H1 (cell line): Measurements from ENCODE around the gene AZI2. TPM values are rescaled to one million over a fixed set of nuclear protein-coding genes. Genes with fewer than 3 reads are reported as not detected.

Experiments
- CTCF ChIA-PET: fragments of 300-600 bp; sonication (Branson Sonifier 250); formaldehyde crosslinking; loops from one replicate; lab custom pipeline; 2021; ENCODE audit not compliant: partially characterized antibody; lab: Charles Lee
- POLR2A ChIA-PET: fragments of 300-600 bp; sonication (Branson Sonifier 250); formaldehyde crosslinking; loops from one replicate; lab custom pipeline; 2021; ENCODE audit warnings: inconsistent platforms; ENCODE audit not compliant: partially characterized antibody; lab: Charles Lee
- DNase-seq, 2 experiments: peaks; one replicate each; pipeline versions ENCODE4 v3.0.0 to v3.0.0-alpha.2; 2010 to 2022; ENCODE audit warnings: low spot score in 2 of 2, low read depth in 1 of 2, mixed read lengths in 1 of 2
- FAIRE-seq: peaks from 2 replicates; lab custom pipeline; 2011; peaks lifted over from hg19 to GRCh38; lab: Jason Lieb, UNC
- H2AFZ ChIP-seq: 2 replicates; pipeline ENCODE4 v1.8.1; 2012; ENCODE audit warnings: low read length, inconsistent platforms
- H2AK5ac ChIP-seq: 2 replicates; pipeline ENCODE4 v1.6.1; 2013; ENCODE audit warnings: low read depth, low read length
- H2BK120ac ChIP-seq: replicated peaks from 2 replicates; pipeline ENCODE3; 2013; ENCODE audit warnings: low read depth, low read length, inconsistent platforms
- H2BK12ac ChIP-seq: 2 replicates; pipeline ENCODE4 v1.6.1; 2013; ENCODE audit warnings: low read depth, low read length
- H2BK15ac ChIP-seq: 2 replicates; pipeline ENCODE4 v1.6.1; 2013; ENCODE audit warnings: low read length
- H2BK20ac ChIP-seq: 2 replicates; pipeline ENCODE4 v1.6.1; 2013; ENCODE audit warnings: low read length
- H2BK5ac ChIP-seq: 2 replicates; pipeline ENCODE4 v1.6.1; 2013; ENCODE audit warnings: low read depth, low read length
- H3K14ac ChIP-seq: 2 replicates; pipeline ENCODE4 v1.6.1; 2013; ENCODE audit warnings: inconsistent platforms; ENCODE audit not compliant: insufficient read length
- H3K18ac ChIP-seq: 2 replicates; pipeline ENCODE4 v1.6.1; 2013; ENCODE audit warnings: low read length; ENCODE audit errors: extremely low read depth
- H3K23ac ChIP-seq: 2 replicates; pipeline ENCODE4 v1.6.1; 2013; ENCODE audit warnings: inconsistent platforms; ENCODE audit not compliant: insufficient read length
- H3K23me2 ChIP-seq: 2 replicates; pipeline ENCODE4 v1.6.1; 2013; ENCODE audit warnings: low read depth, low read length
- H3K27ac ChIP-seq: 2 replicates; pipeline ENCODE4 v1.6.1; 2011; ENCODE audit warnings: low read depth, low read length, inconsistent platforms
- H3K27me3 ChIP-seq, 4 experiments: replicated peaks in 1 of 4; 1 replicate in 1 of 4; 2 replicates in 3 of 4; pipeline versions ENCODE4 v1.6.1 to v1.8.1; 2011 to 2013; ENCODE audit warnings: low read length in 3 of 4, mild to moderate bottlenecking in 3 of 4, inconsistent platforms in 2 of 4, mixed read lengths in 2 of 4, moderate library complexity in 1 of 4; ENCODE audit not compliant: control insufficient read depth in 3 of 4, insufficient read depth in 3 of 4; ENCODE audit errors: extremely low read depth in 1 of 4
- H3K36me3 ChIP-seq, 4 experiments: 2 replicates each; pipeline versions ENCODE4 v1.6.1 to v1.8.1; 2011 to 2013; ENCODE audit warnings: mild to moderate bottlenecking in 4 of 4, low read length in 3 of 4, moderate library complexity in 2 of 4, control low read depth in 1 of 4, inconsistent platforms in 1 of 4; ENCODE audit not compliant: insufficient read depth in 4 of 4, control insufficient read depth in 2 of 4
- H3K4ac ChIP-seq: replicated peaks from 2 replicates; pipeline ENCODE3; 2013; ENCODE audit warnings: low read length, low read depth, mixed read lengths, inconsistent platforms; ENCODE audit not compliant: insufficient read length
- H3K4me1 ChIP-seq, 4 experiments: replicated peaks in 1 of 4; 1 replicate in 1 of 4; 2 replicates in 3 of 4; pipeline versions ENCODE4 v1.6.1 to v1.8.1; 2011 to 2013; ENCODE audit warnings: low read length in 3 of 4, inconsistent platforms in 2 of 4, mixed read lengths in 1 of 4; ENCODE audit not compliant: insufficient read depth in 4 of 4, control insufficient read depth in 3 of 4
- H3K4me2 ChIP-seq, 2 experiments: 2 replicates each; pipeline versions ENCODE4 v1.6.1 to v1.8.1; 2011 to 2013; ENCODE audit warnings: low read depth in 2 of 2, low read length in 2 of 2, control low read depth in 1 of 2, inconsistent platforms in 1 of 2, mild to moderate bottlenecking in 1 of 2; ENCODE audit not compliant: insufficient read depth in 1 of 2
- H3K4me3 ChIP-seq, 4 experiments: fragments of 200-600, 300-600 bp in 1 of 4; sonication (generic), shearing (Covaris generic), sonication (Bioruptor Twin) in 1 of 4; 2 replicates each; pipeline versions ENCODE4 v1.5.1 to v1.8.1; 2011 to 2016; ENCODE audit warnings: low read length in 4 of 4, low read depth in 3 of 4, control low read depth in 2 of 4, inconsistent platforms in 2 of 4, mild to moderate bottlenecking in 2 of 4, mixed read lengths in 1 of 4, moderate library complexity in 1 of 4; ENCODE audit not compliant: insufficient read depth in 2 of 4; ENCODE audit errors: extremely low read depth in 1 of 4
- H3K56ac ChIP-seq: replicated peaks from 2 replicates; pipeline ENCODE3; 2013; ENCODE audit warnings: low read depth, mild to moderate bottlenecking, mixed read lengths, low read length, inconsistent platforms; ENCODE audit not compliant: insufficient read length
- H3K79me1 ChIP-seq: 2 replicates; pipeline ENCODE4 v1.6.1; 2013; ENCODE audit warnings: low read depth, low read length, control low read depth
- H3K79me2 ChIP-seq, 2 experiments: 2 replicates each; pipeline versions ENCODE4 v1.6.1 to v1.8.1; 2012 to 2013; ENCODE audit warnings: low read length in 2 of 2, mild to moderate bottlenecking in 2 of 2, inconsistent platforms in 1 of 2; ENCODE audit not compliant: insufficient read depth in 2 of 2, control insufficient read depth in 1 of 2
- H3K9ac ChIP-seq, 4 experiments: replicated peaks in 1 of 4; 1 replicate in 1 of 4; 2 replicates in 3 of 4; pipeline versions ENCODE4 v1.6.1 to v1.8.1; 2011 to 2013; ENCODE audit warnings: low read depth in 3 of 4, low read length in 3 of 4, control low read depth in 2 of 4, mild to moderate bottlenecking in 2 of 4, moderate library complexity in 2 of 4, inconsistent platforms in 1 of 4; ENCODE audit errors: extremely low read depth in 1 of 4
- H3K9me3 ChIP-seq, 2 experiments: 2 replicates each; pipeline versions ENCODE4 v1.6.1 to v1.8.1; 2012 to 2013; ENCODE audit warnings: mild to moderate bottlenecking in 2 of 2, moderate library complexity in 2 of 2, control low read depth in 1 of 2, inconsistent platforms in 1 of 2, low read depth in 1 of 2, low read length in 1 of 2, mixed read lengths in 1 of 2; ENCODE audit not compliant: insufficient read depth in 2 of 2
- H4K20me1 ChIP-seq, 2 experiments: replicated peaks in 1 of 2; 2 replicates each; pipeline versions ENCODE3 to v1.8.1; 2011 to 2013; ENCODE audit warnings: inconsistent platforms in 2 of 2, low read length in 2 of 2, mild to moderate bottlenecking in 1 of 2; ENCODE audit not compliant: insufficient read depth in 2 of 2, control insufficient read depth in 1 of 2
- H4K5ac ChIP-seq: 2 replicates; pipeline ENCODE4 v1.6.1; 2013; ENCODE audit warnings: low read length, low read depth, mixed read lengths, inconsistent platforms; ENCODE audit not compliant: insufficient read length
- H4K8ac ChIP-seq: 2 replicates; pipeline ENCODE4 v1.8.0; 2013; ENCODE audit warnings: mild to moderate bottlenecking, moderate library complexity, low read length, inconsistent platforms; ENCODE audit not compliant: insufficient read depth; ENCODE audit errors: extremely low read depth
- H4K91ac ChIP-seq: replicated peaks from 2 replicates; pipeline ENCODE3; 2013; ENCODE audit warnings: low read length, mixed read lengths, inconsistent platforms; ENCODE audit not compliant: insufficient read length
- ASH2L ChIP-seq: fragments of 200-600, 300-600 bp; sonication (generic); IDR thresholded peaks from one replicate; pipeline ENCODE4 v1.7.1; 2017; ENCODE audit warnings: low read length
- BACH1 ChIP-seq: IDR thresholded peaks from 2 replicates; pipeline ENCODE4 v1.6.1; 2012; ENCODE audit warnings: low read length, improper control_type of control experiment
- BCL11A ChIP-seq, 2 experiments: IDR thresholded peaks; one replicate each; pipeline ENCODE4 v1.6.1; 2011; ENCODE audit warnings: low read depth in 2 of 2, low read length in 2 of 2, mild to moderate bottlenecking in 2 of 2
- CEBPB ChIP-seq: IDR thresholded peaks from 2 replicates; pipeline ENCODE4 v1.6.1; 2012; ENCODE audit warnings: low read depth, low read length
- CREB1 ChIP-seq: IDR thresholded peaks from 2 replicates; pipeline ENCODE4 v1.6.1; 2012; ENCODE audit warnings: inconsistent platforms
- GABPA ChIP-seq: IDR thresholded peaks from 2 replicates; pipeline ENCODE4 v1.6.1; 2011; ENCODE audit warnings: mild to moderate bottlenecking, low read length, moderate library complexity, borderline replicate concordance; ENCODE audit not compliant: insufficient read depth
- KDM1A ChIP-seq: fragments of 200-600, 300-600 bp; sonication (generic); IDR thresholded peaks from 2 replicates; pipeline ENCODE4 v1.7.1; 2016; ENCODE audit warnings: mild to moderate bottlenecking, low read length, borderline replicate concordance
- YY1 ChIP-seq: IDR thresholded peaks from 2 replicates; pipeline ENCODE4 v1.6.1; 2011; ENCODE audit warnings: low read depth, mild to moderate bottlenecking, low read length
- WGBS, 2 experiments: shearing (Covaris generic) in 1 of 2; methylation state at CpG; one replicate each; pipeline versions ENCODE4 v1.1.6 to v1.1.7; 2013 to 2015; ENCODE audit warnings: low lambda C conversion rate in 2 of 2, mixed read lengths in 2 of 2, inconsistent platforms in 1 of 2, low coverage in 1 of 2, missing lambda C conversion rate in 1 of 2; ENCODE audit not compliant: insufficient replicate concordance in 2 of 2, insufficient coverage in 1 of 2, insufficient read length in 1 of 2; ENCODE audit errors: extremely low coverage in 1 of 2, missing lambda C conversion rate in 1 of 2; 5-methylcytosine and 5-hydroxymethylcytosine counted together
- polyA plus RNA-seq, 7 experiments: library from polyadenylated mRNA; depleted of rRNA in 3 of 7; stranded (reverse) in 5 of 7; unstranded in 2 of 7; fragments of >200 nt in 5 of 7; fragments of 200-250 nt in 2 of 7; gene quantifications; 1 replicate in 5 of 7; 2 replicates in 1 of 7; 4 replicates in 1 of 7; pipeline versions ENCODE4 v1.2.1 to v1.2.3, GENCODE V29; 2011 to 2013; ENCODE audit warnings: missing spikeins in 2 of 7, mixed read lengths in 2 of 7
- total RNA-seq: library from RNA; stranded (reverse); fragmentation: NEBNext Ultra II Directional; extraction: Animal tissue kit (Norgen Biotek cat#: 25700); gene quantifications from 2 replicates; pipeline ENCODE4 v1.2.1, GENCODE V29; 2021

The AZI2 gene
- total and polyA plus RNA-seq, 2 of the 8 experiments (the other 6 are each of a cell fraction or from before 2014, with no cell fraction given): 17.4 to 39.2 TPM

GRCh38 chr3:28290863-28291300 is 57.7 kb downstream of the AZI2 start:
- Histone ChIP-seq H4K8ac (no peak overlapping the region), H3K27me3 (no peaks in the 10 kb centered on the region), H3K27ac (no peak overlapping the region), H2AFZ (no peak overlapping the region), H2AK5ac (no peak overlapping the region), H3K23me2 (no peaks in the 10 kb centered on the region), H2BK20ac (no peak overlapping the region), H2BK5ac (no peak overlapping the region), H2BK15ac (no peak overlapping the region), H3K4ac (no peak overlapping the region), H3K9me3 (peaks cover 0 to 4% of the 10 kb centered on the region in 2 experiments; a peak in 1 of 4 replicates), H4K20me1 (no peaks in the 10 kb centered on the region), H3K4me3 (no peak overlapping the region), H3K14ac (no peak overlapping the region), H3K9ac (no peak overlapping the region), H3K79me2 (no peaks in the 10 kb centered on the region), H3K18ac (no peak overlapping the region), H4K5ac (no peak overlapping the region), H3K36me3 (peaks cover 0 to 6% (median 2%) of the 10 kb centered on the region in 4 experiments; a peak in 5 of 8 replicates), H3K56ac (no peak overlapping the region), H2BK12ac (no peak overlapping the region), H3K4me1 (no peaks in the 10 kb centered on the region), H4K91ac (no peak overlapping the region), H3K23ac (no peak overlapping the region), H2BK120ac (no peak overlapping the region), H3K79me1 (no peaks in the 10 kb centered on the region), H3K4me2 (no peak overlapping the region)
- ChIA-PET CTCF (no interaction called here), POLR2A (no interaction called here)
- 91% methylated on average over 1 of the region's 1 CpG; no CpG with 5 or more reads in 1 of the 2 experiments for WGBS, 2 experiments
- TF ChIP-seq KDM1A (no peak), CREB1 (no peak), BCL11A (IDR thresholded peaks at IDR 0.05; ENCODE audit: low read depth in 2 of 2, low read length in 2 of 2) (no peak), YY1 (peak; percentile 55; the same call in 1 of the 2 replicates), ASH2L (no peak), CEBPB (no peak), GABPA (no peak), BACH1 (no peak)
- FAIRE-seq: no peak
- DNase-seq: no peak
